ENCODE measurements around the gene RNF144A.
A peak's percentile ranks its signal among the peaks of the same experiment; 100 is the strongest.

GRCh38 chr2:7017671-7018281, 100.6 kb downstream of the RNF144A start:
- TF ChIP-seq CTCF (IDR thresholded peaks at IDR 0.05 in 8 of 11, conservative IDR thresholded peaks at IDR 0.05 in 3 of 11) (no peak), POLR2A (IDR thresholded peaks at IDR 0.05) (no peak), POLR2AphosphoS5 (IDR thresholded peaks at IDR 0.05) (peak in 2 of 3 donors; percentile 57 to 64)
